Astrocyte (in vitro differentiated cells and primary cell): ENCODE data around the gene UTS2R.
"Not testable (repeated sequence)": the region's sequence is repeated elsewhere in the genome, so short reads cannot be mapped to it uniquely, and the experiment has no call there.

Experiments used
- EZH2 ChIP-seq: IDR thresholded peaks from 2 replicates; pipeline ENCODE4 v1.6.1; 2012; ENCODE audit warnings: mild to moderate bottlenecking, low read length, inconsistent platforms; ENCODE audit not compliant: insufficient read depth
- TF ChIP-seq, protein P1 (sequence below): IDR thresholded peaks from 2 replicates; pipeline ENCODE4 v1.5.1; 2011; ENCODE audit warnings: low read depth, mild to moderate bottlenecking, inconsistent platforms, low read length, moderate library complexity; ENCODE audit not compliant: insufficient read depth

DNA sequence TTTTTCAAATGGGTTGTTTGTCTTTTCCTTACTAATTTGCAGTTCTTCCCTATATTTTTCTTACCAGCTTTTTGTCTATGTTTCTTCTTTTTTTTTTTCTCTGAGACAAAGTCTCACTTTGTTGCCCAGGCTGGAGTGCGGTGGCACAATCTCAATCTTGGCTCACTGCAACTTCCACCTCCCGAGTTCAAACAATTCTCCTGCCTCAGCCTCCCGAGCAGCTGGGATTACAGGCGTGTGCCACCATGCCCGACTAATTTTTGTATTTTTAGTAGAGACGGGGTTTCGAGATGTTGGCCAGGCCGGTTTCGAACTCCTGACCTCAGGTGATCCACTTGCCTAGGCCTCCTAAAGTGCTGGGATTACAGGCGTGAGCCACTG lies 1.5 kb downstream of the UTS2R start:
- TF ChIP-seq EZH2 = not testable (repeated sequence)
- TF ChIP-seq, protein P1, sequence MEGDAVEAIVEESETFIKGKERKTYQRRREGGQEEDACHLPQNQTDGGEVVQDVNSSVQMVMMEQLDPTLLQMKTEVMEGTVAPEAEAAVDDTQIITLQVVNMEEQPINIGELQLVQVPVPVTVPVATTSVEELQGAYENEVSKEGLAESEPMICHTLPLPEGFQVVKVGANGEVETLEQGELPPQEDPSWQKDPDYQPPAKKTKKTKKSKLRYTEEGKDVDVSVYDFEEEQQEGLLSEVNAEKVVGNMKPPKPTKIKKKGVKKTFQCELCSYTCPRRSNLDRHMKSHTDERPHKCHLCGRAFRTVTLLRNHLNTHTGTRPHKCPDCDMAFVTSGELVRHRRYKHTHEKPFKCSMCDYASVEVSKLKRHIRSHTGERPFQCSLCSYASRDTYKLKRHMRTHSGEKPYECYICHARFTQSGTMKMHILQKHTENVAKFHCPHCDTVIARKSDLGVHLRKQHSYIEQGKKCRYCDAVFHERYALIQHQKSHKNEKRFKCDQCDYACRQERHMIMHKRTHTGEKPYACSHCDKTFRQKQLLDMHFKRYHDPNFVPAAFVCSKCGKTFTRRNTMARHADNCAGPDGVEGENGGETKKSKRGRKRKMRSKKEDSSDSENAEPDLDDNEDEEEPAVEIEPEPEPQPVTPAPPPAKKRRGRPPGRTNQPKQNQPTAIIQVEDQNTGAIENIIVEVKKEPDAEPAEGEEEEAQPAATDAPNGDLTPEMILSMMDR = not testable (repeated sequence)
